Activated CD8-positive, alpha-beta memory T cell treated with anti-CD3 and anti-CD28 coated beads, Interleukin-2, amount 50 U/mL, for 4 hours (primary cell): Measurements from ENCODE around the gene ADIPOR1.

Experiments
- DNase-seq: peaks from one replicate; pipeline ENCODE4 v3.0.0-alpha.2; 2020

Gene ADIPOR1

GRCh38 chr1:202968895-202969295 is 10.8 kb upstream of the ADIPOR1 start:
- DNase-seq = no peak

GRCh38 chr1:202968351-202968750 is 10.2 kb upstream of the ADIPOR1 start:
- DNase-seq = no peak

- no peak for DNase-seq
Measured at GRCh38 chr1:202967684-202968281, 9.7 kb upstream of the ADIPOR1 start.

- no peak for DNase-seq
Measured at GRCh38 chr1:202966006-202966898, 8.1 kb upstream of the ADIPOR1 start.

- no peak for DNase-seq
Measured at GRCh38 chr1:202965422-202965821, 7.3 kb upstream of the ADIPOR1 start.

GRCh38 chr1:202964791-202965410 is 6.8 kb upstream of the ADIPOR1 start:
- DNase-seq = no peak

GRCh38 chr1:202961220-202961880 is 3.2 kb upstream of the ADIPOR1 start:
- DNase-seq = no peak

GRCh38 chr1:202959276-202959620 is 1.1 kb upstream of the ADIPOR1 start:
- DNase-seq = no peak

GRCh38 chr1:202958544-202959275 is 598 bp upstream of the ADIPOR1 start:
- no peak for DNase-seq

GRCh38 chr1:202956969-202957368 is 1.1 kb downstream of the ADIPOR1 start:
- no peak for DNase-seq

GRCh38 chr1:202954057-202954745 is 3.9 kb downstream of the ADIPOR1 start:
- DNase-seq = no peak

GRCh38 chr1:202953392-202953791 is 4.7 kb downstream of the ADIPOR1 start:
- no peak for DNase-seq

GRCh38 chr1:202952818-202953217 is 5.3 kb downstream of the ADIPOR1 start:
- no peak for DNase-seq

- no peak for DNase-seq
Measured at GRCh38 chr1:202952099-202952498, 6.0 kb downstream of the ADIPOR1 start.

- no peak for DNase-seq
Measured at GRCh38 chr1:202951437-202951836, 6.7 kb downstream of the ADIPOR1 start.

GRCh38 chr1:202945483-202945882 is 12.6 kb downstream of the ADIPOR1 start:
- DNase-seq = no peak

GRCh38 chr1:202944438-202944921 is 13.6 kb downstream of the ADIPOR1 start:
- DNase-seq = no peak

GRCh38 chr1:202942426-202942825 is 15.7 kb downstream of the ADIPOR1 start:
- DNase-seq = no peak

- no peak for DNase-seq
Measured at GRCh38 chr1:202941372-202941771, 16.7 kb downstream of the ADIPOR1 start.

GRCh38 chr1:202940561-202940960 is 17.6 kb downstream of the ADIPOR1 start:
- no peak for DNase-seq

- no peak for DNase-seq
Measured at GRCh38 chr1:202938287-202938925, 19.7 kb downstream of the ADIPOR1 start.
